Ammon's horn (tissue), 1 donor: ENCODE results near the gene TNFSF12.
"Not testable (repeated sequence)": the region's sequence is repeated elsewhere in the genome, so short reads cannot be mapped to it uniquely, and the experiment has no call there.

Experiments used
- DNase-seq: peaks from one replicate; pipeline ENCODE4 v3.0.0-alpha.2; 2016; ENCODE audit warnings: low spot score

The TNFSF12 gene

GRCh38 chr17:7587420-7588151 lies 38.7 kb downstream of the TNFSF12 start:
- no peak for DNase-seq

DNA sequence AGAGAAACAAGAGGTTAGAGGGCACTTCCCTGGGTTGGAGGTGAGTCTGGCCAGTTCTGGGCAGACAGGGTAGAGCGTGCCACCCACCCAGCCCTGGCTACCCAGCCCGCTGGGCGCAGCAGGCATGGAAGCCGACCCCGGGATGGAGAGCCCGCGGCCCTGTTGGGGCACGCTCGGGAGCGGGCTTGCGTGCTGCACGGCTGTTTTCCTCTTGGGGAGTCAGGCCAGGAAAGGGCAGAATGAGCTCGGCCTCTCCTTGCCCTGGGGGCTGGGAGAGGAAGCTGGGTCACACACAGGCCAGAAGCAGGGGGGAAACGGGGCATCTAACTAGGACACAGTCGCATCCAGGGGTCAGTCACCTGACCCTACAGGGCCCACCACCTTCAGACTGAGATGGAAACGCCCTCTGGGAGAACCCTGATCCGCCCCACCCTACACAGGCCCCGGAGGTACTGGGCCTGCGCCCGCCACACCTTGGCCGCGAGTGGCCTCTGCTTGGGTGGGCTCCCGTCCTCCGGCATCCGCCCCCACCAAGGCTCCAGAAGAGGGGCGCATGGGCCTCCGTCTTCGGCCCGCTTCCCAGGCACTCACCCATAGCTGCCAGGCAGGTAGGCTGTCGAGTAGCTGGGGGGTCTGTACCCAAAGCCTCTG lies 39.8 kb downstream of the TNFSF12 start:
- DNase-seq = no peak

DNA sequence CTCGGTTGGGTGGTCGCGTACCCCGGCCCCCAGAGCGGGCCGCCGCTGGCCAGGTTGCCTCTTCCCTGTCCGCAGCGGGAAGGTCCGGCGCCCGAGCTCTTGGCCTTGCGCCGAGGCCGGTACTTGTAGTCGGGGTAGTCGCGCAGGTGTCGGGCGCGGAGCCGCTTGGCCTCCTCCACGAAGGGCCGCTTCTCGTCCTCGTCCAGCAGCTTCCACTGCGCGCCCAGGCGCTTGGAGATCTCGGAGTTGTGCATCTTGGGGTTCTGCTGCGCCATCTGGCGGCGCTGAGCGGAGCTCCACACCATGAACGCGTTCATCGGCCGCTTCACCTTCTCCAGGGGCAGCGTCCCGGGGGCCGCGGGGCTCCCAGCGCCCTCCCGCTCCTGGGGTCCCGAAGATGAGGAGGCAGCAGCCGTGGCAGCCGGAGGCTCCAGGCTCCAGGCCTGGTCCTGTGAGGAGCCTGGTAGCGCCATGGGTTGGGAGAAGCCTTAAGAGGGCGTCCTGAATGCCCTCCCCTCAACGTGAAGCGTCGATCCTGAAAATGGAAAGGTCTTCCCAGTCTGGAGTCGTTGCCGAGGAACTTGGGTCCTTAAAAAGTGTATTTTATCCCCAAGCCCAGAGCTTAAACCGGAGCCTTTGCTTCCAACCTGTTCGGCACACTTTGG lies 40.5 kb downstream of the TNFSF12 start:
- DNase-seq = peak; percentile 92

DNA sequence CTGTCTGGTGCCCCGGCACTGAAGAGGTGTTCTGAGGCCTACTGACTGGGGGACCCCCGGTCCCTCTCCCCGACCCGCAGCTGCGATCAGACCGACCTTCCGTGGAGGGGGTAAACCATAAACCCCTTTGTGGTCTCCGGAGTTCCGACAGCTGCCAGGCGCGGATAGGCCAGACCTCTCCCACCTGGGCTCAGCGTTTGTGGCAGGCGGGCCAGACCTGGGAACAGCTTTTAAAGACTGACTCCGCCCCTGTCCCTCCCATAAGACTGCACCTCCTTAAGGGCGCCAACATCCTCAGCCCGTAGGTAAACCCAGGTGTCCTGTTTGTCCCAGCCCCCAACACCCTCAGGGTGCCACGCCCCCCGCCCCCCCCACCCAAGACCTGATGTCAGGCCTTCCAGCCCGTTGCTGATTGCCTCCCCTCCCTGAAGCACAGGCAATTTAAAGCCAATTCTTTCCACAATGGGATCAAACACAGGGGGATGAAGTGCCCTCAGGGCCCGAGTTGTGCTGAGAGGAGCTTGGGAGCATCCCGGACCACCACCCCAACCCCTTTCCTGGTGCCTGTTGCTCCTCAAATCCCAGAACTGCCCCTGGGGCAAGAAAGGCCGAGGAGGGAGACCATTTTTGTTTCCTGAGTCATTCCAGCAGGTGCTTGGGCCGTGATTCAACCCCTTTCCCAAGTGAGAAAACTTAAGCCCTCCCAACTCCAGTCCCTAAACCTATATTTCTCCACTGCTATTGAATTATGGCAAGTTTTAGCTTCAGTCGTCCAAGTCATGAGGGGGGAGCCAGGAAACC lies 41.2 kb downstream of the TNFSF12 start, which contains the start of gene SOX15:
SOX15 (minus strand) TSS at position 204 of the 801 bp plus-strand sequence. CDS start 418 bp downstream, outside the sequence.
- DNase-seq = no peak

- no peak for DNase-seq
Observed at GRCh38 chr17:7590743-7591142, 41.9 kb downstream of the TNFSF12 start.

- no peak for DNase-seq
Observed at GRCh38 chr17:7591596-7591995, 42.7 kb downstream of the TNFSF12 start.

DNA sequence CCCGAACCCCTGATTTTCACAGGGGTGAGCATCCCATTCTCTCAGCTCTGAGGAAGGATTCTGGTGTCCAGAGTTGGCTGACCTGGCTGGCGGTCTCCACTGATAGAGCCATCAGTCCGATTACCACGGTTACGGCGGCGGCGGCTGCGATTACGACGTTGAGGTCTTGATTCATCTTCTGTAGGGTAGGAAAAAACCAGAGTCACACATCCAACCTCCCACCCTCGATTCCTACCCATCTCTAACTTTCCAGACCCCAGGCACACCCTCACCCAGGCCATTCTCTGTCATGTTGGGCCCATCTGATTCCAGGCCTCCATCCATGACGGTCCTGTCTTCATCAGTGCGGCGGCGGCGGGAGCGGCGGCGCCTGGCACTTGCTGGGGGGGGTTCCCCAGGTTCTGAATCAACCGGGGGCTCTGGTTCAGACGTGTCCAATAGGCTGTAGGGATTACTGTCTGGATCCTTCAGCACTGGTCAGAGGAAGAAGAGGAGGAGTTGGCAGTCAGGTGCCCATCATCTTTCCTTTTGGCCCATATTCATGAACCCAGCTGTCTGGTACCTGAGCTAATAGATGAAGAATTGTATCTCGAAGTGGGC lies 43.7 kb downstream of the TNFSF12 start:
- DNase-seq = no peak

DNA sequence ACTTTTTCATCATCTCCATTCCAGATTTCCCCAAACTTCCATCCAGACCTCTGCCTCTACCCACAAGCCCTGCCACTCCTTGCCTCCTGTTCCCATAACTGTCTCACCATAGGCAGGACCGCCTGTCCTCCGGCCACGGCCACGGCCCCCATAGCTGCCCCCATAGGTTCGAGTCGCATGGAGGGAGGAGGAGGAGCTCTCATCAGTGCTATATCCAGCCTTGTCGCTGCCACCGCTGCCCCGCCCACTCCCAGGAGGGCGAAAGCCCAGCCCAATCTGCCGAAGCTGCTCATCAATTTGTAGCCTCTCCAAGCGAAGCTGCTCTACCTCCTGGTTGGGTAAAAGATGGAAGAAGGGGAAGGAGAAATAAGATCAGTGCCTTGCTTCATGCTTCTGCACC lies 44.4 kb downstream of the TNFSF12 start:
- DNase-seq = no peak

DNA sequence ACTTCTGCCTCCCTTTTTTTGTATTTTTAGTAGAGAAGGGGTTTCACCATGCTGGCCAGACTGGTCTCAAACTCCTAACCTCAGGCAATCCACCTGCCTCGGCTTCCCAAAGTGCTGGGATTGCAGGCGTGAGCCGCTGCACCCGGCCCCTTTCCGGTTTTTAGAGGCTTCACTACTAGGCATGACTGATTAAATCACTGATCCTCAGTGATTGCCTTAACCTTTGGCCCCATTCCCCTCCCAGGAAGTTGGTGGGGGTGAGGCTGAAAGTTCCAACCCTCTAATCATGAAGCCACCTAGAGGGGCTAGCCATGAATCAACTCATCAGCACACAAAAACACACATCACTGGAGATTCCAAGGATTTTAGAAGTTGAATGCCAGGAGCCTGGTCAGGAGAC lies 48.7 kb downstream of the TNFSF12 start:
- DNase-seq = not testable (repeated sequence)

GRCh38 chr17:7606280-7606679 lies 57.4 kb downstream of the TNFSF12 start:
- no peak for DNase-seq
